K562 (cell line): Measurements from ENCODE around the gene TOGARAM2. TPM values are rescaled to one million over a fixed set of nuclear protein-coding genes. Genes with fewer than 3 reads are reported as not detected.

Source experiments
- ATAC-seq: fragments of 200-7000 bp; cut with Tn5 transposase; 3 replicates; pipeline ENCODE4 v1.9.1; 2020; ENCODE audit warnings: moderate library complexity
- BruUV-seq: library from RNA; stranded (reverse); fragments of 400-500 nt; replicated peaks from 2 replicates; lab custom pipeline; 2021; lab: Mats Ljungman, UMichigan
- CTCF ChIA-PET: fragments of 300-600 bp; formaldehyde crosslinking; extraction: SDS; loops from one replicate; lab custom pipeline; 2021; ENCODE audit warnings: low intra/inter-chr PET ratio; lab: Yijun Ruan, JAX
- POLR2A ChIA-PET: fragments of 300-600, 350-650 bp; sonication (Branson Sonifier 250); formaldehyde crosslinking; extraction: SDS; loops from one replicate; lab custom pipeline; 2021; ENCODE audit warnings: antibody characterized with exemption, inconsistent platforms; lab: Yijun Ruan, JAX
- DNase-seq, 4 experiments: peaks; one replicate each; pipeline versions ENCODE4 v3.0.0 to v3.0.0-alpha.2; 2011 to 2018; ENCODE audit warnings: low spot score in 3 of 4, mixed read lengths in 3 of 4; ENCODE audit errors: extremely low read depth in 1 of 4
- FAIRE-seq: peaks from 2 replicates; lab custom pipeline; 2011; peaks lifted over from hg19 to GRCh38; lab: Jason Lieb, UNC
- H2AFZ ChIP-seq: 2 replicates; pipeline ENCODE4 v1.6.0; 2011; ENCODE audit warnings: low read depth, low read length, control low read depth, inconsistent platforms
- H3K27ac ChIP-seq: fragments of 200-600 bp; 3 replicates; pipeline ENCODE4 v1.8.0; 2011; ENCODE audit warnings: low read depth, mild to moderate bottlenecking, control low read depth, inconsistent platforms, low read length, moderate library complexity, mixed read lengths; ENCODE audit errors: extremely low read depth
- H3K27me3 ChIP-seq, 2 experiments: fragments of 300-600 bp in 1 of 2; 2 replicates in 1 of 2; 3 replicates in 1 of 2; pipeline versions ENCODE4 v1.6.0 to v1.8.0; 2011; ENCODE audit warnings: inconsistent platforms in 2 of 2, low read length in 2 of 2, mild to moderate bottlenecking in 1 of 2, mixed read lengths in 1 of 2, moderate library complexity in 1 of 2; ENCODE audit not compliant: control insufficient read depth in 2 of 2, insufficient read depth in 2 of 2
- H3K36me3 ChIP-seq: fragments of 300-600 bp; 3 replicates; pipeline ENCODE4 v1.8.0; 2011; ENCODE audit warnings: mild to moderate bottlenecking, low read length, inconsistent platforms; ENCODE audit not compliant: control insufficient read depth, insufficient read depth
- H3K4me1 ChIP-seq, 2 experiments: fragments of 200-600 bp in 1 of 2; replicated peaks in 1 of 2; 2 replicates in 1 of 2; 3 replicates in 1 of 2; pipeline versions ENCODE4 v1.5.1 to v1.8.0; 2011; ENCODE audit warnings: inconsistent platforms in 2 of 2, low read length in 2 of 2, mild to moderate bottlenecking in 1 of 2, mixed read lengths in 1 of 2, moderate library complexity in 1 of 2; ENCODE audit not compliant: control insufficient read depth in 2 of 2, insufficient read depth in 2 of 2
- H3K4me2 ChIP-seq: 2 replicates; pipeline ENCODE4 v1.6.1; 2011; ENCODE audit warnings: low read length, control low read depth, inconsistent platforms, mixed read lengths; ENCODE audit not compliant: insufficient read depth
- H3K4me3 ChIP-seq: fragments of 200-600 bp; sonication (generic), shearing (Covaris generic); 2 replicates; pipeline ENCODE4 v1.5.1; 2016; ENCODE audit warnings: control low read depth, inconsistent platforms
- H3K79me2 ChIP-seq: fragments of 200-600 bp; 3 replicates; pipeline ENCODE4 v1.8.0; 2011; ENCODE audit warnings: low read length, inconsistent platforms; ENCODE audit not compliant: control insufficient read depth, insufficient read depth
- H3K9ac ChIP-seq, 2 experiments: 2 replicates each; pipeline versions ENCODE4 v1.6.0 to v1.6.1; 2011; ENCODE audit warnings: low read depth in 2 of 2, low read length in 2 of 2, control low read depth in 1 of 2, inconsistent platforms in 1 of 2, mild to moderate bottlenecking in 1 of 2, mixed read lengths in 1 of 2; ENCODE audit not compliant: insufficient read depth in 1 of 2
- H3K9me1 ChIP-seq: one replicate; pipeline ENCODE4 v1.6.0; 2011; ENCODE audit warnings: inconsistent platforms, mild to moderate bottlenecking, low read length, moderate library complexity; ENCODE audit not compliant: control insufficient read depth, insufficient read depth
- H3K9me3 ChIP-seq: replicated peaks from 2 replicates; pipeline ENCODE4 v1.5.1; 2011; ENCODE audit warnings: low read depth, low read length, inconsistent platforms; ENCODE audit not compliant: control insufficient read depth, insufficient read depth
- H4K20me1 ChIP-seq: replicated peaks from 2 replicates; pipeline ENCODE4 v1.6.1; 2011; ENCODE audit warnings: low read length, inconsistent platforms, mixed read lengths; ENCODE audit not compliant: control insufficient read depth, insufficient read depth
- FOSL1 ChIP-seq: fragments of 200-800 bp; sonication (Bioruptor generic); conservative IDR thresholded peaks from 2 replicates; pipeline ENCODE4 v1.6.1; 2016; ENCODE audit warnings: missing genetic modification characterization, missing compliant biosample characterization
- NR2C2 ChIP-seq, 2 experiments: fragments of 200-800 bp in 1 of 2; sonication (Bioruptor generic) in 1 of 2; sonication (generic) in 1 of 2; formaldehyde crosslinking in 1 of 2; IDR thresholded peaks; 2 replicates each; pipeline versions ENCODE4 v1.6.1 to v1.8.0; 2016 to 2022; ENCODE audit warnings: mild to moderate bottlenecking in 1 of 2, missing compliant biosample characterization in 1 of 2, missing genetic modification characterization in 1 of 2, missing genetic modification reagents in 1 of 2
- WGBS: fragments of 100-300 bp; shearing (Covaris generic); methylation state at CpG from one replicate; pipeline ENCODE4 v1.1.6; 2016; ENCODE audit warnings: low coverage, mixed read lengths; ENCODE audit not compliant: insufficient coverage; ENCODE audit errors: missing lambda C conversion rate; 5-methylcytosine and 5-hydroxymethylcytosine counted together
- in situ Hi-C: fragments of 300-500 bp; cut with MboI; formaldehyde crosslinking; loops from 4 replicates; pipeline ENCODE4 v1.15.0; 2018; ENCODE audit warnings: inconsistent platforms, mixed read lengths
- intact Hi-C: fragments of 100-400 bp; cut with micrococcal nuclease; formaldehyde crosslinking; loops from 2 replicates; pipeline ENCODE4 v1.14.2; 2022
- polyA plus RNA-seq, 8 experiments: library from polyadenylated mRNA; depleted of rRNA in 4 of 8; stranded (reverse) in 5 of 8; unstranded in 3 of 8; fragments of >200 nt; fragmentation: Nextera tagmentation in 2 of 8; fragmentation: Illumina TruSeq in 1 of 8; extraction: Ambion mirVana in 2 of 8; extraction: Trizol in 1 of 8; gene quantifications; 2 replicates each; pipeline versions ENCODE4 v1.2.1 to v1.2.3, GENCODE V29; 2011 to 2014; ENCODE audit warnings: inconsistent platforms in 1 of 8, missing spikeins in 1 of 8
- total RNA-seq, 7 experiments: library from RNA; depleted of rRNA in 6 of 7; stranded (reverse); fragments of >200 nt in 6 of 7; fragmentation: Illumina TruSeq in 2 of 7; extraction: Trizol in 2 of 7; gene quantifications; 2 replicates each; pipeline versions ENCODE4 v1.2.1 to v1.2.3, GENCODE V29; 2011 to 2021; ENCODE audit warnings: low replicate concordance in 1 of 7
- TF ChIP-seq, protein P1 (sequence below), 2 experiments: IDR thresholded peaks; 2 replicates each; pipeline ENCODE4 v1.6.1; 2012; ENCODE audit warnings: improper control_type of control experiment in 2 of 2, low read depth in 2 of 2, low read length in 2 of 2, borderline replicate concordance in 1 of 2

TOGARAM2 gene
- total and polyA plus RNA-seq, 9 of the 15 experiments (the other 6 are each of a cell fraction or from before 2014, with no cell fraction given), result not detected

DNA sequence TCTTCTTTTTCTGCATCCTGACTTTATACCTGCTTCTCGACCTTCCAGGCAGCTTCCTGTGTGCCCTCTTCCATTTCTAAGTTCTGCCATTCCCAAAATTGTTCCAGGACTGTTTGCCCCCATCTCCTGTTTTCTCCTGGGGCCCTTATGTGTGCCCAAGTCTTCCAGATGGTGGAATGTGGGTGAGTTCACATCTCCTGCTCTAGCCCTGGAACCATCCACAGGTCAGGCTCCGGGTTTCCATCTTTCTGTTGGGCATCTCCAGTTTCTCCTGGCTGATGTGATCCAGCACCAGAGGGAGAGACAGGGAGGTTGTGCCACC is 25.8 kb downstream of the TOGARAM2 start:
- Histone ChIP-seq H3K4me3 (no peak overlapping the region), H3K27ac (no peak overlapping the region), H3K4me2 (peak overlapping the region; percentile 33; the same call in 1 of the 2 replicates), H3K4me1 (peaks cover 5 to 14% of the 10 kb centered on the region in 2 experiments; a peak in 4 of 5 replicates), H3K9ac (no peak overlapping the region), H3K9me1 (peaks cover 3% of the 10 kb centered on the region), H3K79me2 (no peaks in the 10 kb centered on the region), H4K20me1 (no peaks in the 10 kb centered on the region), H3K27me3 (peaks cover 7 to 49% of the 10 kb centered on the region in 2 experiments; a peak in 4 of 5 replicates), H3K36me3 (no peaks in the 10 kb centered on the region), H3K9me3 (no peaks in the 10 kb centered on the region; the same call in 1 of the 2 replicates), H2AFZ (no peak overlapping the region)
- no peak for TF ChIP-seq NR2C2 (CRISPR knock-in tag; IDR thresholded peaks at IDR 0.05)
- TF ChIP-seq NR2C2 (tag; IDR thresholded peaks at IDR 0.05), result peak; percentile 77
- TF ChIP-seq FOSL1 (tag), result peak; percentile 70
- TF ChIP-seq, protein P1, sequence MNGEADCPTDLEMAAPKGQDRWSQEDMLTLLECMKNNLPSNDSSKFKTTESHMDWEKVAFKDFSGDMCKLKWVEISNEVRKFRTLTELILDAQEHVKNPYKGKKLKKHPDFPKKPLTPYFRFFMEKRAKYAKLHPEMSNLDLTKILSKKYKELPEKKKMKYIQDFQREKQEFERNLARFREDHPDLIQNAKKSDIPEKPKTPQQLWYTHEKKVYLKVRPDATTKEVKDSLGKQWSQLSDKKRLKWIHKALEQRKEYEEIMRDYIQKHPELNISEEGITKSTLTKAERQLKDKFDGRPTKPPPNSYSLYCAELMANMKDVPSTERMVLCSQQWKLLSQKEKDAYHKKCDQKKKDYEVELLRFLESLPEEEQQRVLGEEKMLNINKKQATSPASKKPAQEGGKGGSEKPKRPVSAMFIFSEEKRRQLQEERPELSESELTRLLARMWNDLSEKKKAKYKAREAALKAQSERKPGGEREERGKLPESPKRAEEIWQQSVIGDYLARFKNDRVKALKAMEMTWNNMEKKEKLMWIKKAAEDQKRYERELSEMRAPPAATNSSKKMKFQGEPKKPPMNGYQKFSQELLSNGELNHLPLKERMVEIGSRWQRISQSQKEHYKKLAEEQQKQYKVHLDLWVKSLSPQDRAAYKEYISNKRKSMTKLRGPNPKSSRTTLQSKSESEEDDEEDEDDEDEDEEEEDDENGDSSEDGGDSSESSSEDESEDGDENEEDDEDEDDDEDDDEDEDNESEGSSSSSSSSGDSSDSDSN (IDR thresholded peaks at IDR 0.05; ENCODE audit: borderline replicate concordance in 1 of 2, low read depth in 2 of 2, low read length in 2 of 2), result no peak
- DNase-seq (no peak), ATAC-seq (no peak), FAIRE-seq (no peak)
- WGBS, result 0% methylated on average over 2 of the region's 2 CpGs
- in situ Hi-C loops, result no loop called here
- BruUV-seq, result no TSS peak
- CTCF ChIA-PET, result no interaction called here
- POLR2A ChIA-PET, result interaction anchor here (0.6 kb wide), 1 partner anchor 101 kb away, joined by 3 read pairs; no protein-coding TSS in a partner anchor
- intact Hi-C loops, result no loop called here
